CD4-positive, alpha-beta T cell treated with Interleukin-17A for 4 hours (primary cell): ENCODE data around the gene ANKRD33.
A peak's percentile ranks its signal among the peaks of the same experiment; 100 is the strongest.

Source experiments
- DNase-seq: peaks from one replicate; pipeline ENCODE4 v3.0.0-alpha.2; 2020; ENCODE audit warnings: mixed read lengths

Gene ANKRD33

GRCh38 chr12:51887476-51888315, at the start of gene ANKRD33:
TSS of gene ANKRD33 (plus strand) at chr12:51888103. CDS start at chr12:51888187, 84 bp downstream.
- peak; percentile 10 for DNase-seq

- DNase-seq, result no peak
Observed at GRCh38 chr12:51838762-51839161, 49.1 kb upstream of the ANKRD33 start.

- DNase-seq, result no peak
Observed at GRCh38 chr12:51839310-51839947, 48.5 kb upstream of the ANKRD33 start.

- DNase-seq, result no peak
Observed at GRCh38 chr12:51840966-51841365, 46.9 kb upstream of the ANKRD33 start.

- no peak for DNase-seq
Observed at GRCh38 chr12:51841727-51842126, 46.2 kb upstream of the ANKRD33 start.

GRCh38 chr12:51844854-51845253, 43.0 kb upstream of the ANKRD33 start:
- no peak for DNase-seq

- DNase-seq, result no peak
Observed at GRCh38 chr12:51845482-51845881, 42.4 kb upstream of the ANKRD33 start.

GRCh38 chr12:51846271-51846691, 41.6 kb upstream of the ANKRD33 start:
- DNase-seq, result no peak

- DNase-seq, result peak; percentile 76
Observed at GRCh38 chr12:51846911-51847642, 40.8 kb upstream of the ANKRD33 start.

- no peak for DNase-seq
Observed at GRCh38 chr12:51847643-51848325, 40.1 kb upstream of the ANKRD33 start.

- no peak for DNase-seq
Observed at GRCh38 chr12:51848326-51848727, 39.6 kb upstream of the ANKRD33 start, which contains the start of gene FIGNL2. TSS of gene FIGNL2 (minus strand) at chr12:51848718. CDS start at chr12:51822413, 26,305 bp downstream.

- DNase-seq, result no peak
Observed at GRCh38 chr12:51848841-51849735, 38.8 kb upstream of the ANKRD33 start.

- no peak for DNase-seq
Observed at GRCh38 chr12:51850081-51850964, 37.6 kb upstream of the ANKRD33 start.

- no peak for DNase-seq
Observed at GRCh38 chr12:51850965-51851299, 37.0 kb upstream of the ANKRD33 start.

- no peak for DNase-seq
Observed at GRCh38 chr12:51851413-51852124, 36.3 kb upstream of the ANKRD33 start.

GRCh38 chr12:51852404-51853137, 35.3 kb upstream of the ANKRD33 start:
- no peak for DNase-seq

GRCh38 chr12:51855586-51856428, 32.1 kb upstream of the ANKRD33 start:
- no peak for DNase-seq

- DNase-seq, result no peak
Observed at GRCh38 chr12:51860986-51861385, 26.9 kb upstream of the ANKRD33 start.
